Naive thymus-derived CD4-positive, alpha-beta T cell (primary cell): ENCODE results near the gene VGLL4. TPM values are rescaled to one million over a fixed set of nuclear protein-coding genes. Genes with fewer than 3 reads are reported as not detected.
A peak's percentile ranks its signal among the peaks of the same experiment; 100 is the strongest.

ENCODE experiments used
- ATAC-seq: fragments of 150-1000 bp; cut with Tn5 transposase; 2 replicates; pipeline ENCODE4 v1.10.0; 2021; ENCODE audit warnings: mild to moderate bottlenecking, moderate library complexity
- CTCF ChIA-PET: fragments of 350-600 bp; sonication (Branson Sonifier 250); formaldehyde crosslinking; loops from one replicate; lab custom pipeline; 2021; ENCODE audit warnings: antibody characterized with exemption; lab: Charles Lee
- POLR2A ChIA-PET: fragments of 350-600 bp; sonication (Branson Sonifier 250); formaldehyde crosslinking; loops from one replicate; lab custom pipeline; 2021; ENCODE audit warnings: antibody characterized with exemption, inconsistent platforms; lab: Charles Lee
- DNase-seq, 9 donors: peaks; one replicate each; pipeline versions ENCODE4 v3.0.0 to v3.0.0-alpha.2; 2020 to 2022; ENCODE audit warnings: mixed read lengths in 1 of 9
- H3K27ac ChIP-seq: one replicate; pipeline ENCODE4 v1.7.0; 2013; ENCODE audit warnings: mild to moderate bottlenecking, low read depth, low read length, moderate library complexity
- H3K27me3 ChIP-seq, 2 donors: one replicate each; pipeline ENCODE4 v1.7.0; 2013; ENCODE audit warnings: low read length in 2 of 2, mild to moderate bottlenecking in 2 of 2, moderate library complexity in 2 of 2; ENCODE audit not compliant: control insufficient read depth in 2 of 2, insufficient read depth in 2 of 2
- H3K36me3 ChIP-seq, 3 experiments: 1 replicate in 2 of 3; 2 replicates in 1 of 3; pipeline ENCODE4 v1.7.0; 2013; ENCODE audit warnings: low read length in 3 of 3, mild to moderate bottlenecking in 3 of 3, moderate library complexity in 1 of 3; ENCODE audit not compliant: insufficient read depth in 3 of 3, control insufficient read depth in 2 of 3
- H3K4me1 ChIP-seq, 2 donors: one replicate each; pipeline ENCODE4 v1.7.0; 2013; ENCODE audit warnings: low read length in 2 of 2, mild to moderate bottlenecking in 2 of 2, moderate library complexity in 1 of 2; ENCODE audit not compliant: control insufficient read depth in 2 of 2, insufficient read depth in 2 of 2
- H3K4me3 ChIP-seq: 2 replicates; pipeline ENCODE4 v1.7.0; 2013; ENCODE audit warnings: mild to moderate bottlenecking, low read length
- H3K9me3 ChIP-seq, 3 experiments: 1 replicate in 2 of 3; 2 replicates in 1 of 3; pipeline ENCODE4 v1.7.0; 2013; ENCODE audit warnings: low read length in 3 of 3; ENCODE audit not compliant: control insufficient read depth in 2 of 3
- H3K27ac Mint-ChIP-seq, 9 donors: one replicate each; pipeline ENCODE4 v1.8.0; 2020 to 2022; ENCODE audit warnings: mixed read lengths in 9 of 9, mild to moderate bottlenecking in 8 of 9, moderate library complexity in 5 of 9, inconsistent platforms in 2 of 9
- H3K27me3 Mint-ChIP-seq, 5 donors: one replicate each; pipeline ENCODE4 v1.8.0; 2021 to 2022; ENCODE audit warnings: mixed read lengths in 5 of 5, mild to moderate bottlenecking in 1 of 5
- H3K36me3 Mint-ChIP-seq, 5 donors: one replicate each; pipeline ENCODE4 v1.8.0; 2020 to 2022; ENCODE audit warnings: mixed read lengths in 5 of 5, mild to moderate bottlenecking in 3 of 5, inconsistent platforms in 1 of 5
- H3K4me1 Mint-ChIP-seq, 7 donors: one replicate each; pipeline ENCODE4 v1.8.0; 2020 to 2022; ENCODE audit warnings: mixed read lengths in 7 of 7, mild to moderate bottlenecking in 3 of 7, inconsistent platforms in 1 of 7
- H3K4me3 Mint-ChIP-seq, 10 donors: one replicate each; pipeline ENCODE4 v1.8.0; 2020 to 2022; ENCODE audit warnings: mild to moderate bottlenecking in 10 of 10, mixed read lengths in 10 of 10, moderate library complexity in 6 of 10, inconsistent platforms in 2 of 10
- H3K9me3 Mint-ChIP-seq, 11 donors: one replicate each; pipeline ENCODE4 v1.8.0; 2020 to 2022; ENCODE audit warnings: mixed read lengths in 11 of 11, mild to moderate bottlenecking in 4 of 11, inconsistent platforms in 1 of 11, moderate library complexity in 1 of 11
- intact Hi-C, 2 donors: fragments of 100-400 bp; cut with micrococcal nuclease; formaldehyde crosslinking; loops; one replicate each; pipeline ENCODE4 v1.15.1; 2023
- polyA plus RNA-seq, 2 donors: library from polyadenylated mRNA; unstranded; fragments of 300-500 nt; fragmentation: Illumina TruSeq; gene quantifications; one replicate each; pipeline ENCODE4 v1.2.3, GENCODE V29; 2021
- total RNA-seq, 6 experiments: library from RNA in 5 of 6; stranded (reverse) in 5 of 6; gene quantifications; 1 replicate in 5 of 6; 2 replicates in 1 of 6; pipeline ENCODE4 v1.2.3 and lab custom pipeline; 2021 to 2026

VGLL4 gene
- total and polyA plus RNA-seq, 7 experiments from 2014 or later = 18.6 to 44.8 (median 23.8) TPM

DNA sequence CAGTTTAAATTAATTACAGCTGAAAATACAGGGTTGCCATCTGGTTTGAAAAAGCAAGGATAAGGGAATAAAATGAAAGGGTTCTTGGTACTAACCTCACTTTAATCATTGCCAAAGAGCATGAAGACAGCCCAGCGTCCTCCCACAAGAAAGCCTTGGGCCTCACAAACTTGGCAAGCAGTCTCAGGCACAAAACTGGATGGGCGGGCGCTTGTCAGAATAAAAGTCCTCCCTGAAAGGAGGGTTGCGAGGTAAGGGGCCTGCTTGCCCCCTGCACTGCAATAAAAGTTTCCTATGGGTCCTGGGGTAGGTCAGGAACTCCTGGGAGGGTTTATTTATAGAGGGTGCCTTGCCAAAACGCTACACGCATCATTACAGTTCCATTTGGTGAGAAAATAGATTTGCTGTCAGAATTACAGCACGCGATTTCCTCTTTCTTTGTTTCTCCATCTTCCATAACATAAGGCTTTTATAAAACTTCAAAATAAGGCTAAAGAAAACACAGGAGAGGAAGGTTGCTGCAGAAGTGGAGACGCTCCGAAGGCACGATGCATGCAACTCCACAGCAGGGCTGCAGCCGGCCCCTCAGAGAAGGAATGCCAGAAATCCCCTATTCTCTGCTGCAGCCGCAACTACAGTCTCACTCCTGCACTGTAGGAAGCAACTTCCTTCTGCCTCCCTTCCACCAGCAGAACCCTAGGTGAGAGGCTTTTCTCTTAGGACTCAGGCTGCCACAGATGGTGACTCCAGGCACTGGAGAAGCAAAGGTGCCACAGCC, 61.3 kb downstream of the VGLL4 start:
- POLR2A ChIA-PET = no interaction called here
- peaks cover 0 to 15% of the 10 kb centered on the region in 2 donors for H3K4me1 ChIP-seq
- ATAC-seq (peak; percentile 67), DNase-seq (peak in 6 of 9 donors; percentile 8 to 24 (median 17))
- peaks cover 0 to 2% (median 0%) of the 10 kb centered on the region in 11 donors for H3K9me3 Mint-ChIP-seq
- H3K27me3 Mint-ChIP-seq = no peaks in the 10 kb centered on the region
- peaks cover 0 to 4% (median 0%) of the 10 kb centered on the region in 3 experiments for H3K36me3 ChIP-seq
- H3K27me3 ChIP-seq = no peaks in the 10 kb centered on the region
- no peaks in the 10 kb centered on the region for H3K9me3 ChIP-seq
- peak overlapping the region; percentile 12 to 87 (median 79) for H3K27ac Mint-ChIP-seq
- H3K4me1 Mint-ChIP-seq = peaks cover 28 to 86% (median 81%) of the 10 kb centered on the region in 7 donors
- H3K27ac ChIP-seq = peak overlapping the region; percentile 5
- intact Hi-C loops = loop anchor here (1.0 kb wide), 3 partner anchors 42 to 61 kb away; partner anchors contain the start of gene VGLL4 (in 1 of the 2)
- CTCF ChIA-PET = no interaction called here
- peaks cover 4 to 10% (median 8%) of the 10 kb centered on the region in 5 donors for H3K36me3 Mint-ChIP-seq
- peak overlapping the region; percentile 28 for H3K4me3 ChIP-seq
- peak overlapping the region; percentile 61 to 94 (median 83) for H3K4me3 Mint-ChIP-seq

DNA sequence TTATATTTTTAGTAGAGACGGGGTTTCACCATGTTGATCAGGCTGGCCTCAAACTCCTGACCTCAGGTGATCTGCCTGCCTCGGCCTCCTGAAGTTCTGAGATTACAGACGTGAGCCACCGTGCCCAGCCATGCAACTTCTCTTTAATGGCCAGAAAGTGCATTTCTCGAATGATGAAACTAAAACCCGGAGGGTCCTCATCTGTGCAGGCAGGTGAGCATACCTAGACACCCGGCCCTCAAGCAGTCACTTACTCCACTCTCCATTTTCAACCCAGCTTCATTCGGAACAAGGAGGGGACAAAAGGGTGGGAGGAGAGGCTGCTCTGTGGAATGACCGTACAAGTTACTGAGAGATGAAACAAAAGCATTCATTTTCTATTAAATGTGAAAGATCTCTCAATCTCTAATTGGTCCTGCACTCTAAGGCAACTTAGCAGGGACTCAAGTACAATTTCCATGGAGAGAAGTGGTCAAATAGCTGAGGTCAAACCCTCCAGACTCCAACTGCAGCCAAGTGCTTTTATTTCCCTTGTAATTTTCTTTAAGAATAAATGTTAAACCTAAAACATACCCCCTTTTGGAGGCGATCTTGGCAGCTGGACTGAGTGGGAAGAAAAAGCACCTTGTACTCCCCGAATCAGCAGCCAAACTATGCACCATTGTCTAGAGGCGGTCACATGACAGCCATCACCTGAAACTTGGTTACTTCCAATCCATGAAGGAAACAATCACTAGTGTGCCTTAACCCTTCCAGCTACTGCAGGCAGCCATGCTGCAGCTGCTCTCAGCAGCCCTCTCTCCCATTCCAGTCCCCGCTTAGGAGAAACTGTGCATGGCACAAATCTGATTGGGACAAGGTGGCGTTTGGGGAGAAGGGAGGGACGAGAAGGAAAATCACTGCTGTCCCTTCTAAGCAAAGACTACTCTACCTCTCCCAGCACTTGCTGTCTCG, 62.2 kb downstream of the VGLL4 start:
- H3K4me3 Mint-ChIP-seq = peak overlapping the region; percentile 61 to 94 (median 83)
- H3K27ac Mint-ChIP-seq = peak overlapping the region in 7 of 9 donors; percentile 12 to 87 (median 82)

DNA sequence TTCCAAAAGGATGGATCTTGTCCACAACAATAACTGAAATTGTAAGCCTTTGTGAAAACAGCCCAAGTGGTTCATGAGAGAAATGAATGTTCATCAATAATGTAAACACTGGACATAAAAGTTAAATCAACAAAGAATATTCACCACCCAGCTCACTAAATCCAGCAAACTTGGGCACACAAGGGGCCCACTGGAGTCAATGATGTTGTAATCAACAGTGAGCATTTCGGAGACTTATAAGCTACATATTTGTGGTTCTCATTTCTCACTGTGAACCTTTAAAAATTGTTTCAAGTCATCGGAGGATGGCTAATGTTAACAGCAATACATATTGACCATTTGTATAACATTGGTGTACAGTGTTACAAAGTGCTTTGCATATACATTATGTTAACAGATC, 63.1 kb downstream of the VGLL4 start:
- ChIA-PET CTCF (no interaction called here), POLR2A (interaction anchor here (0.6 to 1.0 kb wide), 2 partner anchors 61 to 201 kb away, joined by 3 read pairs; no protein-coding TSS in a partner anchor)
- Mint-ChIP-seq H3K36me3 (peaks cover 4 to 8% (median 4%) of the 10 kb centered on the region in 5 donors), H3K9me3 (peaks cover 0 to 2% (median 0%) of the 10 kb centered on the region in 11 donors), H3K4me1 (peaks cover 28 to 78% (median 75%) of the 10 kb centered on the region in 7 donors), H3K27ac (no peak overlapping the region), H3K27me3 (no peaks in the 10 kb centered on the region), H3K4me3 (peak overlapping the region in 1 of 10 donors; percentile 4)
- Histone ChIP-seq H3K4me3 (no peak overlapping the region), H3K4me1 (peaks cover 0 to 15% of the 10 kb centered on the region in 2 donors), H3K9me3 (no peaks in the 10 kb centered on the region), H3K36me3 (peaks cover 0 to 4% (median 0%) of the 10 kb centered on the region in 3 experiments), H3K27me3 (no peaks in the 10 kb centered on the region), H3K27ac (no peak overlapping the region)
- DNase-seq (no peak), ATAC-seq (no peak)
- intact Hi-C loops = no loop called here

More for the DNA sequence above, 62.2 kb downstream of the VGLL4 start:
- H3K4me1 ChIP-seq = peaks cover 0 to 15% of the 10 kb centered on the region in 2 donors
- intact Hi-C loops = loop anchor here (1.0 kb wide), 3 partner anchors 43 to 62 kb away; partner anchors contain the start of gene VGLL4 (in 1 of the 2)
- H3K4me3 ChIP-seq = peak overlapping the region; percentile 28
- H3K36me3 ChIP-seq = no peaks in the 10 kb centered on the region
- ChIA-PET CTCF (no interaction called here), POLR2A (interaction anchor here (1.0 kb wide), 1 partner anchor 202 kb away, joined by 3 read pairs; no protein-coding TSS in a partner anchor)
- no peaks in the 10 kb centered on the region for H3K27me3 ChIP-seq
- Mint-ChIP-seq H3K36me3 (peaks cover 4 to 8% (median 6%) of the 10 kb centered on the region in 5 donors), H3K4me1 (peaks cover 28 to 83% (median 80%) of the 10 kb centered on the region in 7 donors), H3K27me3 (no peaks in the 10 kb centered on the region), H3K9me3 (peaks cover 0 to 2% (median 0%) of the 10 kb centered on the region in 11 donors)
- DNase-seq (no peak), ATAC-seq (no peak)
- H3K9me3 ChIP-seq = no peaks in the 10 kb centered on the region
- H3K27ac ChIP-seq = peak overlapping the region; percentile 4

DNA sequence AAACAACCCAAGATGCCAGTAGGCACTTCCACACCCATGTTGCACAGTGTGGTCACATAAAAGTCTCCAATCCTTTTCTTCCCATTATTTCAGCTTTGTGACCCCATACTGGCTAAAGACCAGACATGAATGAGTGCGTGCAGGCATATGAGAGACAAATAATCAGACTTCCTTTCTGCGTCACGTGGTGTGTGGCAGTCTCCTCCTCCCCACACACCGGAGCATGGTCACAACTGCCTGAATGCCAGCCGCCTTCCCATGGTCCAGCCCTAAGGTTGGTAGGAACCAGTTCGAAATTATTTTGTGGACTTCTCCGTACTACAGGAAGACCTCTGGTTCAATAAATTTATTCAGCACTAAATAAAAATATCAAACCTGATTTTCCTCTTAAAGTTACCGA, 65.5 kb downstream of the VGLL4 start:
- ChIA-PET POLR2A (no interaction called here), CTCF (interaction anchor here (0.7 kb wide), 1 partner anchor 29 kb away, joined by 3 read pairs; no protein-coding TSS in a partner anchor)
- H3K36me3 ChIP-seq = peaks cover 0 to 23% (median 0%) of the 10 kb centered on the region in 3 experiments
- peaks cover 4 to 26% (median 4%) of the 10 kb centered on the region in 5 donors for H3K36me3 Mint-ChIP-seq
- no peaks in the 10 kb centered on the region for H3K9me3 ChIP-seq
- ATAC-seq (no peak), DNase-seq (no peak)
- H3K27ac Mint-ChIP-seq = peak overlapping the region in 3 of 9 donors; percentile 0 to 65 (median 33)
- H3K4me3 Mint-ChIP-seq = no peak overlapping the region
- peaks cover 20 to 62% (median 57%) of the 10 kb centered on the region in 7 donors for H3K4me1 Mint-ChIP-seq
- H3K27me3 ChIP-seq = no peaks in the 10 kb centered on the region
- H3K27ac ChIP-seq = no peak overlapping the region
- intact Hi-C loops = no loop called here
- H3K27me3 Mint-ChIP-seq = no peaks in the 10 kb centered on the region
- no peak overlapping the region for H3K4me3 ChIP-seq
- peaks cover 0 to 2% (median 0%) of the 10 kb centered on the region in 11 donors for H3K9me3 Mint-ChIP-seq
- H3K4me1 ChIP-seq = peaks cover 0 to 14% of the 10 kb centered on the region in 2 donors

DNA sequence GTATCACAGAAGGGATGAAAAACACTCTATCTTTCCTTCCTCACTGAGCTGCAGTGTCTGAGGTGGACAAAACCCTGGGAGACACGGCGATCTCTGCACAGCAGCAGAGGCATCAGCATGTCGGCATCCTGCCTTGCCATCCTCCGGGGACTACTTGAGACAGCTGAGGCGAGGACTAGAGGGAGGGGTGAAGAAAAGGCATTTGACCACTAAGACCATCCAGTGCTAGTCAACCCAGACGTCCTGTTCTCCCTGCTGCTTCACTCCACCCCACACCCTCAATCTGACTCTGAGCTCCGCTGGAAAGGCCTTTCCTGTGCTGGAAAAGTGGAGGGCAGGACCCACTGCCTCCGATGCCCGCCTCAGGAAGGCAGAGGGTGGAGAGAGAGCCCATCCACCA, 67.3 kb downstream of the VGLL4 start:
- Mint-ChIP-seq H3K4me3 (no peak overlapping the region), H3K9me3 (peaks cover 0 to 2% (median 0%) of the 10 kb centered on the region in 11 donors), H3K4me1 (peaks cover 5 to 52% (median 43%) of the 10 kb centered on the region in 7 donors), H3K27ac (peak overlapping the region in 5 of 9 donors; percentile 15 to 69 (median 45)), H3K36me3 (peaks cover 4 to 30% (median 7%) of the 10 kb centered on the region in 5 donors), H3K27me3 (no peaks in the 10 kb centered on the region)
- Histone ChIP-seq H3K9me3 (no peaks in the 10 kb centered on the region), H3K36me3 (peaks cover 0 to 27% (median 0%) of the 10 kb centered on the region in 3 experiments), H3K4me1 (peaks cover 0 to 2% of the 10 kb centered on the region in 2 donors), H3K27ac (no peak overlapping the region), H3K27me3 (no peaks in the 10 kb centered on the region), H3K4me3 (no peak overlapping the region)
- DNase-seq (no peak), ATAC-seq (no peak)
- POLR2A ChIA-PET = no interaction called here
- CTCF ChIA-PET = no interaction called here
- intact Hi-C loops = no loop called here

DNA sequence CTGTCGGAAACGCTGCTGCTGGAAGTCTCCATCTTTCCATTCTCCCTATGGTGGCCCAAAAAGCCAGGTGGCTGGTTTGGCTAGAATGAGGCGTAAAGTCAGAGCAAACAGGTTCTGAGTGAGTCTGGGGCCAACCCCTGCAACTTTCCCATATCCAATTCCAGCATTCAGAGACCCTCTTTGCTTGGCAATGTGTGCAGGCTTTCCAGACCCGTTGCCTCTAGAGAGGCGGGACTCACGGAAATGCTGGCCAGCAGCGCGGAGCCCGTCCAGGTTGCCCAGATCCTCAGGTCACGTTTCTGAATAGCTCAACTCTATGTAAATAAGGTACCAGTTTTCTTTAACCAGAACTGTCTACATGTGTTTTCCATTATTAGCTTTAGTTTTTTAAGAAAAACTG, 68.0 kb downstream of the VGLL4 start:
- POLR2A ChIA-PET = no interaction called here
- Mint-ChIP-seq H3K27me3 (no peaks in the 10 kb centered on the region), H3K36me3 (peaks cover 4 to 30% (median 7%) of the 10 kb centered on the region in 5 donors), H3K27ac (peak overlapping the region in 5 of 9 donors; percentile 8 to 55 (median 28)), H3K4me1 (peaks cover 5 to 50% (median 42%) of the 10 kb centered on the region in 7 donors), H3K4me3 (no peak overlapping the region), H3K9me3 (peaks cover 0 to 2% (median 0%) of the 10 kb centered on the region in 11 donors)
- Histone ChIP-seq H3K9me3 (no peaks in the 10 kb centered on the region), H3K4me3 (no peak overlapping the region), H3K36me3 (peaks cover 0 to 27% (median 0%) of the 10 kb centered on the region in 3 experiments), H3K27me3 (no peaks in the 10 kb centered on the region), H3K4me1 (no peaks in the 10 kb centered on the region), H3K27ac (no peak overlapping the region)
- DNase-seq (no peak), ATAC-seq (no peak)
- intact Hi-C loops = no loop called here
- CTCF ChIA-PET = no interaction called here
